HEK293T (cell line): ENCODE measurements around the gene BUB1B.

Experiments
- BHLHE40 ChIP-seq: fragments of 450-650 bp; IDR thresholded peaks from 2 replicates; pipeline ENCODE4 v1.6.1; 2016; ENCODE audit warnings: mild to moderate bottlenecking, moderate library complexity, borderline replicate concordance
- CTBP1 ChIP-seq: fragments of 450-650 bp; IDR thresholded peaks from 2 replicates; pipeline ENCODE4 v1.6.1; 2016; ENCODE audit warnings: borderline replicate concordance
- ELF4 ChIP-seq: fragments of 450-650 bp; IDR thresholded peaks from 2 replicates; pipeline ENCODE4 v1.6.1; 2017; ENCODE audit warnings: antibody characterized with exemption
- FOXA1 ChIP-seq: fragments of 450-650 bp; IDR thresholded peaks from 2 replicates; pipeline ENCODE4 v1.6.1; 2016; ENCODE audit warnings: mild to moderate bottlenecking
- FOXK2 ChIP-seq: fragments of 450-650 bp; IDR thresholded peaks from 2 replicates; pipeline ENCODE4 v1.6.1; 2016; ENCODE audit warnings: mild to moderate bottlenecking
- FOXM1 ChIP-seq: fragments of 450-650 bp; IDR thresholded peaks from 2 replicates; pipeline ENCODE4 v1.6.1; 2017; ENCODE audit warnings: mild to moderate bottlenecking, borderline replicate concordance
- NFRKB ChIP-seq: fragments of 450-650 bp; IDR thresholded peaks from 2 replicates; pipeline ENCODE4 v1.6.1; 2016; ENCODE audit warnings: mild to moderate bottlenecking, moderate library complexity
- SP1 ChIP-seq: fragments of 450-650 bp; IDR thresholded peaks from 2 replicates; pipeline ENCODE4 v1.6.1; 2017
- SUZ12 ChIP-seq: fragments of 450-650 bp; IDR thresholded peaks from 2 replicates; pipeline ENCODE4 v1.6.1; 2016; ENCODE audit warnings: mild to moderate bottlenecking
- TARDBP ChIP-seq: fragments of 450-650 bp; IDR thresholded peaks from 2 replicates; pipeline ENCODE4 v1.6.1; 2016
- ZNF384 ChIP-seq: fragments of 450-650 bp; IDR thresholded peaks from 2 replicates; pipeline ENCODE4 v1.6.1; 2016

DNA sequence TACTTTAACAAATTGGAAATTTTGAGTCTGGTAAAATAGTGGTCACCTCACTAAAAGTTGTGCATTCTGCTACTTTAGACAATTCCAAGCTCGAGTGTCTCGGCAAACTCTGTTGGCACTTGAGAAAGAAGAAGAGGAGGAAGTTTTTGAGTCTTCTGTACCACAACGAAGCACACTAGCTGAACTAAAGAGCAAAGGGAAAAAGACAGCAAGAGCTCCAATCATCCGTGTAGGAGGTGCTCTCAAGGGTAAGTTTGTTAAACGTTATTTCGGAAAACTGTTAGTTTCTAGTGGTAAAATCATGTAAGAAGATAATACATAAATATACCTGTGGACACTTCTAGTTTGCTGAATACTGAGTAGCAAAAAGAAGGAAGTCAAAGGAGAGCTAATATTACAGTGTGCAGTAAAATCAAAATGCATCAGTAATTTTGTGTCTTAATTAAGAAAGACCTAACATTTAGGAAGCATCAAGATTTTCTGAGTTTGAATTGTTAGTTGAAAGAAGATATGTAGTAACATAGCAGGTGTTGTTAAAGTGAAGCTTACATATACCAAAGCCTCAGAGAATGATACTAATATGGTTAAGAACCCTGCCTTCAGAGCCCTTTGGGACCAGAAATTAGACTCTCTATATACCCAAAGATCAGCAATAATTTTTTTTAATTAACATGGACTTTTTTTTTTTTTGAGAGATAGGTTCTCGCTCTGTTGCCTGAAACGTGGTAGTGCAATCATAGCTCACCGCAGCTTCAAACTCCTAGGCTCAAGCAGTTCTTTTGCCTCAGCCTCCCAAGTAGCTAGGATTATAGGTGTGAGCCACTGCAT lies 23.0 kb downstream of the BUB1B start:
- TF ChIP-seq SP1, result no peak
- TF ChIP-seq FOXM1, result no peak
- no peak for TF ChIP-seq ELF4
- no peak for TF ChIP-seq TARDBP
- no peak for TF ChIP-seq FOXK2
- no peak for TF ChIP-seq SUZ12
- no peak for TF ChIP-seq FOXA1
- TF ChIP-seq ZNF384, result no peak
- TF ChIP-seq BHLHE40, result no peak
- no peak for TF ChIP-seq CTBP1
- no peak for TF ChIP-seq NFRKB
